PC-9 (cell line): ENCODE data around the gene GRID2.

Experiments used
- CTCF ChIP-seq: fragments of 200-600 bp; sonication (generic); conservative IDR thresholded peaks from 2 replicates; pipeline ENCODE4 v1.6.1; 2017; ENCODE audit warnings: mixed run types, antibody characterized with exemption, mild to moderate bottlenecking, moderate library complexity
- EZH2 ChIP-seq: fragments of 200-600 bp; sonication (generic); IDR thresholded peaks from 2 replicates; pipeline ENCODE4 v1.8.0; 2017; ENCODE audit warnings: antibody characterized with exemption, low read depth

GRCh38 chr4:93578942-93579341 is 1275.2 kb downstream of the GRID2 start:
- TF ChIP-seq EZH2, result no peak
- TF ChIP-seq CTCF, result no peak
